ENCODE data around the gene DDX56. TPM values are rescaled to one million over a fixed set of nuclear protein-coding genes. Genes with fewer than 3 reads are reported as not detected.

The DDX56 gene
- total RNA-seq, 6 experiments from 2014 or later = 62.2 to 81.9 (median 70.1) TPM

GRCh38 chr7:44518761-44519160, 54.9 kb downstream of the DDX56 start:
- H3K9me3 Mint-ChIP-seq = no peaks in the 10 kb centered on the region
- no peaks in the 10 kb centered on the region for H3K4me1 Mint-ChIP-seq (ENCODE audit: low read depth)
- H3K27me3 Mint-ChIP-seq (ENCODE audit: insufficient read depth) = peaks cover 36% of the 10 kb centered on the region
- no peak for TF ChIP-seq CTCF (IDR thresholded peaks at IDR 0.05)
- no peak for DNase-seq
- H3K27ac Mint-ChIP-seq = no peak overlapping the region
- H3K4me3 Mint-ChIP-seq = no peak overlapping the region
- H3K36me3 Mint-ChIP-seq (ENCODE audit: low read depth) = no peaks in the 10 kb centered on the region

- no peak for DNase-seq
- Mint-ChIP-seq H3K4me1 (ENCODE audit: low read depth) (no peaks in the 10 kb centered on the region), H3K36me3 (ENCODE audit: low read depth) (no peaks in the 10 kb centered on the region), H3K27ac (no peak overlapping the region), H3K9me3 (no peaks in the 10 kb centered on the region), H3K27me3 (ENCODE audit: insufficient read depth) (peaks cover 32% of the 10 kb centered on the region), H3K4me3 (no peak overlapping the region)
- no peak for TF ChIP-seq CTCF (IDR thresholded peaks at IDR 0.05)
Observed at GRCh38 chr7:44517175-44517574, 56.5 kb downstream of the DDX56 start.

Other genes starting within 250 kb of the DDX56 start
- gene CAMK2B, start 248.3 kb downstream of the DDX56 start, total RNA-seq (2021; fragmentation: NEBNext Ultra II Directional; extraction: Animal tissue kit (Norgen Biotek cat#: 25700)) = under 1 TPM in 2 of 6 experiments, not detected in 4; 0.11 to 0.41 TPM
- gene NUDCD3, start 83.2 kb downstream of the DDX56 start, total RNA-seq (2021; fragmentation: NEBNext Ultra II Directional; extraction: Animal tissue kit (Norgen Biotek cat#: 25700)) = 100 to 1,000 TPM in 2 of 6 experiments, 10 to 100 TPM in 4; 79.2 to 114 (median 90.6) TPM
- gene NPC1L1, start 32.6 kb downstream of the DDX56 start, total RNA-seq (2021; fragmentation: NEBNext Ultra II Directional; extraction: Animal tissue kit (Norgen Biotek cat#: 25700)) = not detected
- 10 to 100 TPM; 73.7 to 89.7 (median 80.7) TPM for gene TMED4, start 8.3 kb upstream of the DDX56 start, total RNA-seq (2021; fragmentation: NEBNext Ultra II Directional; extraction: Animal tissue kit (Norgen Biotek cat#: 25700))
- 10 to 100 TPM; 77.8 to 88.2 (median 80.2) TPM for gene OGDH, start 32.7 kb upstream of the DDX56 start, total RNA-seq (2021; fragmentation: NEBNext Ultra II Directional; extraction: Animal tissue kit (Norgen Biotek cat#: 25700))
- gene ZMIZ2, start 174.9 kb upstream of the DDX56 start, total RNA-seq (2021; fragmentation: NEBNext Ultra II Directional; extraction: Animal tissue kit (Norgen Biotek cat#: 25700)) = 10 to 100 TPM; 33.2 to 42.4 (median 36.6) TPM
- gene PPIA, start 222.8 kb upstream of the DDX56 start, total RNA-seq (2021; fragmentation: NEBNext Ultra II Directional; extraction: Animal tissue kit (Norgen Biotek cat#: 25700)) = 1,000 to 10,000 TPM; 2,348 to 2,538 (median 2,460) TPM

All from HFFc6 (cell line).